Right lobe of liver (tissue), 6 donors: ENCODE data around the gene CYFIP2. TPM values are rescaled to one million over a fixed set of nuclear protein-coding genes. Genes with fewer than 3 reads are reported as not detected.

Source experiments
- ATAC-seq, 4 donors: fragments of 200-7000 bp; cut with Tn5 transposase; one replicate each; pipeline ENCODE4 v1.9.1; 2020; ENCODE audit warnings: mild to moderate bottlenecking in 4 of 4, moderate library complexity in 4 of 4
- DNase-seq, 3 donors: peaks; one replicate each; pipeline ENCODE4 v3.0.0-alpha.2; 2020
- H3K27ac ChIP-seq, 3 donors: fragments of 200-600 bp; one replicate each; pipeline ENCODE4 v1.8.0; 2022
- H3K27me3 ChIP-seq, 2 donors: fragments of 200-600 bp; one replicate each; pipeline ENCODE4 v1.8.0; 2022
- H3K36me3 ChIP-seq, 4 donors: fragments of 200-600 bp; sonication (generic) in 1 of 4; one replicate each; pipeline versions ENCODE4 v1.5.1 to v1.8.0; 2017 to 2022; ENCODE audit warnings: control low read depth in 1 of 4
- H3K4me1 ChIP-seq, 4 donors: fragments of 200-600 bp; sonication (generic) in 1 of 4; one replicate each; pipeline versions ENCODE4 v1.5.1 to v1.8.0; 2017 to 2022; ENCODE audit warnings: control low read depth in 1 of 4
- H3K4me3 ChIP-seq, 3 donors: fragments of 200-600 bp; one replicate each; pipeline ENCODE4 v1.8.0; 2022
- H3K9me3 ChIP-seq, 4 donors: fragments of 200-600 bp; sonication (generic) in 1 of 4; one replicate each; pipeline versions ENCODE4 v1.5.1 to v1.8.0; 2017 to 2022; ENCODE audit warnings: control low read depth in 1 of 4
- CTCF ChIP-seq, 4 donors: fragments of 200-600 bp in 3 of 4; fragments of 450-650 bp in 1 of 4; IDR thresholded peaks; one replicate each; pipeline versions ENCODE4 v1.5.1 to v1.8.0; 2016 to 2022; ENCODE audit warnings: antibody characterized with exemption in 4 of 4, mild to moderate bottlenecking in 2 of 4
- POLR2A ChIP-seq: fragments of 450-650 bp; IDR thresholded peaks from one replicate; pipeline ENCODE4 v1.6.1; 2017; ENCODE audit warnings: antibody characterized with exemption, mild to moderate bottlenecking
- WGBS: methylation state at CpG from one replicate; pipeline ENCODE4 v1.1.6; 2018; ENCODE audit warnings: low coverage, low lambda C conversion rate; ENCODE audit not compliant: insufficient coverage; ENCODE audit errors: missing lambda C conversion rate; 5-methylcytosine and 5-hydroxymethylcytosine counted together
- intact Hi-C, 2 donors: fragments of 100-400 bp; cut with DNase I; formaldehyde crosslinking; loops; one replicate each; pipeline versions ENCODE4 v1.11.2 to v1.14.1; 2022
- total RNA-seq, 6 experiments: library from RNA; depleted of rRNA in 2 of 6; stranded (reverse); fragments of >200 nt in 2 of 6; fragmentation: NEBNext Ultra II Directional in 3 of 6; extraction: Animal tissue kit (Norgen Biotek cat#: 25700) in 3 of 6; gene quantifications; one replicate each; pipeline versions ENCODE4 v1.1.0 to v1.2.4, GENCODE V29; 2016 to 2023
- donor health status: DM: no; HTN: yes; CAD: no.
- donor health status: DM: no; HTN: no; CAD: no.
- donor health status: DM: no; HTN: no; CAD: no.
- donor health status: DM: no; HTN: yes; CAD: no.
- donor health status: DM: no; HTN: yes; CAD: no.

CYFIP2 gene
- total RNA-seq, 6 experiments from 2014 or later = 20.6 to 89.1 (median 49.6) TPM

DNA sequence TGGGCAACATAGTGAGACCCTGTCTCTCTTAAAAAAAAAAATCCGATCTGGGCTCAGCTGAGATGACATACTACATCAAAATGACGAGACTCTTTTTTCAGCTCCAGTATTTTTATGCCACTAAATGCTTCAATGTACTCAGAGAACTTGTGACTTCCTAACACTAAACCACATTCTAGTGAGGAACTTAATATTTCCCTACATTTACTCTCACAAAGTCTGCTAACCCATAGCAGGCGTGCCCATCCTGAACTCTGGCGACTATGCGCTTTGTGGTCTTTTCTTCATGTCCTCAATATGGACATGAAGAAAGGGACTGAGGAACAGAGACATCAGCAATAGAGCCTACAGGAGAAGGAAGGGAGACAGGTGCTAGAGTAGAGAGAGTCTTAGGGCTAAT is 44.0 kb upstream of the CYFIP2 start:
- Histone ChIP-seq H3K36me3 (no peaks in the 10 kb centered on the region), H3K4me3 (no peak overlapping the region), H3K27me3 (no peaks in the 10 kb centered on the region), H3K4me1 (no peaks in the 10 kb centered on the region), H3K27ac (no peak overlapping the region), H3K9me3 (no peaks in the 10 kb centered on the region)
- TF ChIP-seq CTCF (IDR thresholded peaks at IDR 0.05) (no peak), POLR2A (no peak)
- 61% methylated on average over 5 of the region's 5 CpGs for WGBS
- DNase-seq (no peak), ATAC-seq (no peak)
- intact Hi-C loops = no loop called here

GRCh38 chr5:157222506-157223230 is 43.3 kb upstream of the CYFIP2 start:
- TF ChIP-seq POLR2A = no peak

DNA sequence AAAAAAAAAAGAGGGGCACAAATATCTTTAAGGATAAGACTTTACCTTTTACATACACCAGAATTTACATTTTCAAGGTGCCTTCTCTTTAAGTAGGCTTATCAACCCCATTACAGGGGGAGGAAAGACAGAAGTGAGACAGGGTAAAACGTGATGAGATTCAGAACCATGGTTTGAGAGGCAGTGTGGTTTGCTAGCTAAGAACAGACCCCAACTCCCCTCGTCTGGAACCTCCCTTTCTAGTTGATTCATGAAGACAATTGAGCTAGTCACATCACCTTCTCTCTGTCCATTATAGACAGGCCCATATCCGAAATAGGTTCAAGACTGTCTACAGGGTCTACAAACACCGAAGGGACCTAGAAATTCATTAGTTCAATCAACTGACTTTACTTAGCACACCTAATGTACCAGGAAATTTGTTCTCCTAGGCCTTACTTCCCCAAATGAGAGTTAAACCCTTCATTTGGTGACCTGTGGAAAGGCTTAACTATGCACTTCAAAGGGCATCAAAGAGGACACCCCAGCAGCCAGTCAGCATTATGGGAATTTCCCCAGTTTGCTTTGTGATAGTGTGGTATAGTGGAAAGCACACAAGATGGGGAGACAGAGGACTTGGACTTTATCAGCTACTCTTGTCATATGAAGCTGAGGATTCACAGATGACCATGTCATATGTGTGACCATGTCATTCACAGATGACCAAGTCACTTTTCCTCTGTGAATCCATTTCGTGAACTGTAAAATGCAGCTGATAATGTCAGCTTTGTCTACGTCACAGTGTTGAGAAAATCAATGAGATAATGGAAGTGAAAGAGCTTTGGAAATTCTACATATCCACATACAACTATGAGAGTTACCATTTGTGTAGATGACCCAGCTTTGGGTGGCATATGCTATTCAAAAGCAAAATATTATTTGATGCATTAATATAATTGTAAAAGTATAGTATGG is 40.2 kb upstream of the CYFIP2 start:
- Histone ChIP-seq H3K4me3 (no peak overlapping the region), H3K4me1 (no peaks in the 10 kb centered on the region), H3K36me3 (no peaks in the 10 kb centered on the region), H3K27me3 (no peaks in the 10 kb centered on the region), H3K27ac (no peak overlapping the region), H3K9me3 (no peaks in the 10 kb centered on the region)
- intact Hi-C loops = no loop called here
- DNase-seq (no peak), ATAC-seq (no peak)
- no peak for TF ChIP-seq POLR2A
- TF ChIP-seq CTCF (IDR thresholded peaks at IDR 0.05) = no peak
- WGBS = 49% methylated on average over 5 of the region's 6 CpGs

More at GRCh38 chr5:157222506-157223230, 43.3 kb upstream of the CYFIP2 start:
- intact Hi-C loops = no loop called here
- WGBS = 66% methylated on average over 10 of the region's 10 CpGs
- Histone ChIP-seq H3K4me3 (no peak overlapping the region), H3K4me1 (no peaks in the 10 kb centered on the region), H3K27me3 (no peaks in the 10 kb centered on the region), H3K9me3 (no peaks in the 10 kb centered on the region), H3K27ac (no peak overlapping the region), H3K36me3 (no peaks in the 10 kb centered on the region)
- DNase-seq (no peak), ATAC-seq (no peak)

GRCh38 chr5:157230610-157231009 is 35.3 kb upstream of the CYFIP2 start:
- DNase-seq (no peak), ATAC-seq (no peak)
- H3K4me3 ChIP-seq = no peak overlapping the region
- no peak overlapping the region for H3K27ac ChIP-seq
- H3K4me1 ChIP-seq = no peaks in the 10 kb centered on the region
- H3K9me3 ChIP-seq = no peaks in the 10 kb centered on the region
- no peak for TF ChIP-seq CTCF (IDR thresholded peaks at IDR 0.05)
- TF ChIP-seq POLR2A = no peak
- H3K36me3 ChIP-seq = no peaks in the 10 kb centered on the region
- intact Hi-C loops = no loop called here
- H3K27me3 ChIP-seq = no peaks in the 10 kb centered on the region

- Histone ChIP-seq H3K4me3 (no peak overlapping the region), H3K27ac (no peak overlapping the region), H3K27me3 (no peaks in the 10 kb centered on the region), H3K9me3 (no peaks in the 10 kb centered on the region), H3K36me3 (no peaks in the 10 kb centered on the region), H3K4me1 (no peaks in the 10 kb centered on the region)
- intact Hi-C loops = no loop called here
- TF ChIP-seq POLR2A (no peak), CTCF (IDR thresholded peaks at IDR 0.05) (no peak)
- DNase-seq (no peak), ATAC-seq (no peak)
- 56% methylated on average over 5 of the region's 6 CpGs for WGBS
Observed at GRCh38 chr5:157232706-157233105, 33.2 kb upstream of the CYFIP2 start.
